Activated naive CD4-positive, alpha-beta T cell treated with anti-CD3 and anti-CD28 coated beads for 36 hours (primary cell): ENCODE data around the gene RBM18. TPM values are rescaled to one million over a fixed set of nuclear protein-coding genes. Genes with fewer than 3 reads are reported as not detected.

ENCODE experiments used
- CTCF ChIA-PET: fragments of 350-600 bp; sonication (Branson Sonifier 250); formaldehyde crosslinking; loops from one replicate; lab custom pipeline; 2021; ENCODE audit warnings: antibody characterized with exemption; lab: Charles Lee
- DNase-seq: peaks from one replicate; pipeline ENCODE4 v3.0.0-alpha.2; 2020
- H3K27ac Mint-ChIP-seq: one replicate; pipeline ENCODE4 v1.8.0; 2021; ENCODE audit warnings: mild to moderate bottlenecking, mixed read lengths
- H3K27me3 Mint-ChIP-seq: one replicate; pipeline ENCODE4 v1.8.0; 2021; ENCODE audit warnings: low read depth, mixed read lengths
- H3K36me3 Mint-ChIP-seq: one replicate; pipeline ENCODE4 v1.8.0; 2021; ENCODE audit warnings: low read depth, mixed read lengths
- H3K4me1 Mint-ChIP-seq: one replicate; pipeline ENCODE4 v1.8.0; 2021; ENCODE audit warnings: low read depth, mixed read lengths
- H3K4me3 Mint-ChIP-seq: one replicate; pipeline ENCODE4 v1.8.0; 2021; ENCODE audit warnings: mild to moderate bottlenecking, moderate library complexity, mixed read lengths
- H3K9me3 Mint-ChIP-seq: one replicate; pipeline ENCODE4 v1.8.0; 2021; ENCODE audit warnings: mixed read lengths
- intact Hi-C: fragments of 100-400 bp; cut with micrococcal nuclease; formaldehyde crosslinking; loops from one replicate; pipeline ENCODE4 v1.15.1; 2023
- total RNA-seq, 2 experiments: library from RNA; stranded (reverse); gene quantifications; one replicate each; pipeline ENCODE4 v1.2.3, GENCODE V29; 2021

Gene RBM18
- total RNA-seq, 2 experiments from 2014 or later = 25.8 to 25.9 TPM

GRCh38 chr9:122252796-122253195, 11.8 kb downstream of the RBM18 start:
- Mint-ChIP-seq H3K9me3 (no peaks in the 10 kb centered on the region), H3K27me3 (no peaks in the 10 kb centered on the region), H3K4me1 (peaks cover 8% of the 10 kb centered on the region), H3K4me3 (no peak overlapping the region), H3K36me3 (peaks cover 22% of the 10 kb centered on the region), H3K27ac (no peak overlapping the region)
- intact Hi-C loops = no loop called here
- CTCF ChIA-PET = interaction anchor here (0.7 to 1.3 kb wide), 2 partner anchors 118 to 127 kb away, joined by 3 to 5 read pairs; no protein-coding TSS in a partner anchor
- DNase-seq = no peak

GRCh38 chr9:122251351-122251750, 13.3 kb downstream of the RBM18 start:
- no peaks in the 10 kb centered on the region for H3K9me3 Mint-ChIP-seq
- no peak for DNase-seq
- no peak overlapping the region for H3K4me3 Mint-ChIP-seq
- H3K36me3 Mint-ChIP-seq = peaks cover 24% of the 10 kb centered on the region
- CTCF ChIA-PET = interaction anchor here (0.6 kb wide), 1 partner anchor 64 kb away, joined by 3 read pairs; no protein-coding TSS in a partner anchor
- peaks cover 2% of the 10 kb centered on the region for H3K4me1 Mint-ChIP-seq
- intact Hi-C loops = no loop called here
- no peaks in the 10 kb centered on the region for H3K27me3 Mint-ChIP-seq
- no peak overlapping the region for H3K27ac Mint-ChIP-seq

GRCh38 chr9:122248448-122248865, 16.2 kb downstream of the RBM18 start:
- CTCF ChIA-PET = no interaction called here
- no peak for DNase-seq
- H3K36me3 Mint-ChIP-seq = peaks cover 33% of the 10 kb centered on the region
- no peak overlapping the region for H3K27ac Mint-ChIP-seq
- H3K27me3 Mint-ChIP-seq = no peaks in the 10 kb centered on the region
- intact Hi-C loops = no loop called here
- no peak overlapping the region for H3K4me3 Mint-ChIP-seq
- H3K9me3 Mint-ChIP-seq = no peaks in the 10 kb centered on the region
- no peaks in the 10 kb centered on the region for H3K4me1 Mint-ChIP-seq

- Mint-ChIP-seq H3K9me3 (no peaks in the 10 kb centered on the region), H3K4me1 (no peaks in the 10 kb centered on the region), H3K27me3 (no peaks in the 10 kb centered on the region), H3K27ac (no peak overlapping the region), H3K36me3 (peaks cover 32% of the 10 kb centered on the region), H3K4me3 (no peak overlapping the region)
- no peak for DNase-seq
- CTCF ChIA-PET = no interaction called here
- intact Hi-C loops = no loop called here
These were observed 18.0 kb downstream of the RBM18 start for GRCh38 chr9:122246666-122247065.

- no peak overlapping the region for H3K27ac Mint-ChIP-seq
- H3K27me3 Mint-ChIP-seq = no peaks in the 10 kb centered on the region
- no peaks in the 10 kb centered on the region for H3K4me1 Mint-ChIP-seq
- CTCF ChIA-PET = no interaction called here
- peaks cover 37% of the 10 kb centered on the region for H3K36me3 Mint-ChIP-seq
- no peak for DNase-seq
- intact Hi-C loops = no loop called here
- H3K9me3 Mint-ChIP-seq = no peaks in the 10 kb centered on the region
- H3K4me3 Mint-ChIP-seq = no peak overlapping the region
These were observed 20.3 kb downstream of the RBM18 start for GRCh38 chr9:122244349-122244748.

- Mint-ChIP-seq H3K27ac (no peak overlapping the region), H3K4me1 (no peaks in the 10 kb centered on the region), H3K27me3 (no peaks in the 10 kb centered on the region), H3K36me3 (peaks cover 17% of the 10 kb centered on the region), H3K9me3 (no peaks in the 10 kb centered on the region), H3K4me3 (no peak overlapping the region)
- no peak for DNase-seq
- CTCF ChIA-PET = no interaction called here
- intact Hi-C loops = no loop called here
These were observed 24.9 kb downstream of the RBM18 start for GRCh38 chr9:122239722-122240121.

- Mint-ChIP-seq H3K27ac (no peak overlapping the region), H3K4me3 (no peak overlapping the region), H3K27me3 (no peaks in the 10 kb centered on the region), H3K9me3 (no peaks in the 10 kb centered on the region), H3K4me1 (no peaks in the 10 kb centered on the region), H3K36me3 (peaks cover 11% of the 10 kb centered on the region)
- no peak for DNase-seq
- CTCF ChIA-PET = no interaction called here
- intact Hi-C loops = no loop called here
These were observed 28.0 kb downstream of the RBM18 start for GRCh38 chr9:122236681-122237080.

GRCh38 chr9:122234022-122234748, 30.5 kb downstream of the RBM18 start:
- H3K36me3 Mint-ChIP-seq = no peaks in the 10 kb centered on the region
- H3K4me3 Mint-ChIP-seq = no peak overlapping the region
- no peaks in the 10 kb centered on the region for H3K9me3 Mint-ChIP-seq
- no peak overlapping the region for H3K27ac Mint-ChIP-seq
- intact Hi-C loops = no loop called here
- CTCF ChIA-PET = no interaction called here
- no peak for DNase-seq
- H3K4me1 Mint-ChIP-seq = no peaks in the 10 kb centered on the region
- no peaks in the 10 kb centered on the region for H3K27me3 Mint-ChIP-seq

- Mint-ChIP-seq H3K27me3 (peaks cover 2% of the 10 kb centered on the region), H3K4me3 (no peak overlapping the region), H3K36me3 (no peaks in the 10 kb centered on the region), H3K27ac (no peak overlapping the region), H3K4me1 (no peaks in the 10 kb centered on the region), H3K9me3 (no peaks in the 10 kb centered on the region)
- CTCF ChIA-PET = interaction anchor here (0.7 kb wide), 1 partner anchor 43 kb away, joined by 3 read pairs; no protein-coding TSS in a partner anchor
- intact Hi-C loops = no loop called here
- no peak for DNase-seq
These were observed 31.8 kb downstream of the RBM18 start for GRCh38 chr9:122232796-122233306.

GRCh38 chr9:122229485-122229837, 35.2 kb downstream of the RBM18 start:
- intact Hi-C loops = no loop called here
- no peak for DNase-seq
- CTCF ChIA-PET = no interaction called here
- Mint-ChIP-seq H3K9me3 (no peaks in the 10 kb centered on the region), H3K27me3 (peaks cover 25% of the 10 kb centered on the region), H3K27ac (no peak overlapping the region), H3K36me3 (no peaks in the 10 kb centered on the region), H3K4me1 (peaks cover 8% of the 10 kb centered on the region), H3K4me3 (no peak overlapping the region)

GRCh38 chr9:122228568-122229484, 35.8 kb downstream of the RBM18 start, which contains the start of gene LHX6:
Gene LHX6, minus strand, starts transcription at chr9:122228957. Its CDS starts 217 bp downstream, at chr9:122228740.
- CTCF ChIA-PET = no interaction called here
- H3K9me3 Mint-ChIP-seq = no peaks in the 10 kb centered on the region
- peaks cover 29% of the 10 kb centered on the region for H3K27me3 Mint-ChIP-seq
- intact Hi-C loops = no loop called here
- no peak for DNase-seq
- H3K4me3 Mint-ChIP-seq = peak within 1 kb of the TSS; percentile 53
- H3K27ac Mint-ChIP-seq = no peak within 1 kb of the TSS
- peaks cover 8% of the 10 kb centered on the region for H3K4me1 Mint-ChIP-seq
- H3K36me3 Mint-ChIP-seq = no peaks in the 10 kb centered on the region

GRCh38 chr9:122228191-122228567, 36.5 kb downstream of the RBM18 start:
- peak overlapping the region; percentile 53 for H3K4me3 Mint-ChIP-seq
- intact Hi-C loops = no loop called here
- peaks cover 30% of the 10 kb centered on the region for H3K27me3 Mint-ChIP-seq
- no peaks in the 10 kb centered on the region for H3K36me3 Mint-ChIP-seq
- H3K4me1 Mint-ChIP-seq = peaks cover 8% of the 10 kb centered on the region
- H3K9me3 Mint-ChIP-seq = no peaks in the 10 kb centered on the region
- no peak for DNase-seq
- CTCF ChIA-PET = no interaction called here
- no peak overlapping the region for H3K27ac Mint-ChIP-seq
